Umbilical cord (tissue), 2 donors: Measurements from ENCODE around the gene KCNIP4. TPM values are rescaled to one million over a fixed set of nuclear protein-coding genes. Genes with fewer than 3 reads are reported as not detected.

ENCODE experiments used
- DNase-seq: peaks from one replicate; pipeline ENCODE4 v3.0.0-alpha.2; 2015; ENCODE audit warnings: low spot score
- total RNA-seq: library from RNA; depleted of rRNA; stranded (reverse); fragments of >200 nt; gene quantifications from one replicate; pipeline ENCODE4 v1.2.3, GENCODE V29; 2014; ENCODE audit warnings: low replicate concordance; ENCODE audit not compliant: insufficient read depth

KCNIP4 gene
- total RNA-seq, 1 donor from 2014 or later = 9.1 TPM

DNA sequence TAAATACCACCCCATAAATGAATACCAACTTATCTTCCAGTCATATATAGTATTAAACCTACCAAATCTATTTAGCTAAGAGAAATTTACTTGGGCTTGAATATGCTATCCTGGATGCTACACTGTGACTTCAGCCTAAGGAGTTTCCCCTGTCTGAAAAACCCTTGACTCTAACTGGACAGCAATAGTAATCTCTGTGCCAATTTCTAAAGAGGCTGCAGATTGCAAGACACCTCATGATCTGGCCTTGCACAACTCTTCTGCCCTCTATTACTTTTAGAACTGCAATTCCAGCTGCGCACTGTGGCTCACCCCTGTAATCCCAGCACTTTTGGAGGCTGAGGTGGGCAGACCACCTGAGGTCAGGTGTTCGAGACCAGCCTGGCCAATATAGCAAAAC is 371.5 kb downstream of the KCNIP4 start:
- peak; percentile 70 for DNase-seq

DNA sequence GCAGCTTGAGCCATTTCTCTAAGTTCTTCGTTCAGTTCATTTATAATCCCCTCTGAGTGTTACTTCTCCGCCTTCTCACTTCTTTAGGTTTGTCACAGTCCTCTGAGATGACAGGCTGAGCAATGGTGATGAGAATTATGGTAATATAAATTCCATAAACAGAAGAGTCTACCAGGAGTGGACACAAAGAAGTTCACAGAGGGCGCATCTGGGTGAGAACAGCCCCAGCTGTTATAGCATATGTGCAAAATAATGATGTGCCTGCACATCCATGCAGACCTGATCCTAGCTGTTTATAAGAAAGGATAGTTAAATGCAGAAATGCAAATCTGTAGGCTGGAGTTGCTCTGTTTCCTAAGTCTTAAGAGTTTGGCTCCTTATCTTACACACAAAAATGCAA is 377.5 kb downstream of the KCNIP4 start:
- no peak for DNase-seq

DNA sequence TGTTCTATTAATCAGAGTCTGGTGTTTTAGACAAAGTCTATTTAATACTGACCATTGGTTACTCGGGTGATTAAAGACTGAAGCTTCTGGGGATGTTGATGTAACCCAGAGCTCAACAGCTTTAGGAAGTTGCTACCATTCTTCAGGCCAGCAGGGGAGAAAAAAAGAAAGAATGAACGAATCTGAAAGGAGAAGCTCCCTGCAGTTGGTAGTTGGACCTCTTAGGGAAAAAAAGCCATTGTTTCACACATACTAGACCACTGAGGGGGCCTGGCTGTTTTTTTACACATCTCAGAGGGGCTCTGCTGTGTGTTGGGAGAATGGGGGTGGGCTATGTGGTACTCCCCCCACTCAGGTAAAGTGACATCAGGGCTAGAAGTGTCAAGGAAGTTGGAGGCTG is 378.9 kb downstream of the KCNIP4 start:
- DNase-seq = no peak

DNA sequence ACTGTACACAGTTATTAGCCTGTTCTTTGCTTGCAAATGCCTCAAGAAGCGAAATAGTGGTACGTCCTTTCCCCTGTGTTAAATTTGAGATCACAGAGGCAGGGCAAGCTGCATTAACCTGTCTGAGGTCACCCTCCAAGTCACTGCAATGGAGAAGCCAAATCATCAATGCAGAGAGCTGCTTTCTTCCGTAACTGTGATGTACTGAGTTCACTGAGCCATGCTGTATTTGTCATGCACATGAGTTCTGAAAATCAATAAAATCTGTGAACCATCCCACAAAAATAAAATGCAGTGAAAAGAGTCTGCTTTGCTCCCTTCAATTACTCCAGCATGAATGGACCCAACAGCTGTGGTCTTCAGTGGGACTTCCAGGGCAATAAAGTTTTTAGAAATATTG is 393.5 kb downstream of the KCNIP4 start:
- no peak for DNase-seq

DNA sequence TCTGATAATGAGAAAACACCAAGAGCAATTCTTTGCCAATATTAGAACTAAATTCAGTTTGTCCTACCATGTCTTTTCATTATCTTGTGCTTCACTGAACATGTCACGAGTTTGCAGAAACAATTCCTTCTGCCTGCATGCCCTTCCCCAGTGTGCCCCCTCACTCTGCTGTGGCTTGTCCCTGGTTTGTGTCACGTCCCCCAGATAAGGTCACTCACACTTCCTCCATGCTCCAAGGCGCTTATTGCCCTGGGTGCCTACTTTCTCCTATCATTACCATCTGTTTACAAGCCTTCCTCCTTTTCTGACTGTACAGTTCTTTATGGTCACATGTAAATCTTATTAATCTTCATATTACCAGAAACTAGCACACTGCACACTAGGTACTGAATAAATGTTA is 394.1 kb downstream of the KCNIP4 start:
- DNase-seq = no peak

DNA sequence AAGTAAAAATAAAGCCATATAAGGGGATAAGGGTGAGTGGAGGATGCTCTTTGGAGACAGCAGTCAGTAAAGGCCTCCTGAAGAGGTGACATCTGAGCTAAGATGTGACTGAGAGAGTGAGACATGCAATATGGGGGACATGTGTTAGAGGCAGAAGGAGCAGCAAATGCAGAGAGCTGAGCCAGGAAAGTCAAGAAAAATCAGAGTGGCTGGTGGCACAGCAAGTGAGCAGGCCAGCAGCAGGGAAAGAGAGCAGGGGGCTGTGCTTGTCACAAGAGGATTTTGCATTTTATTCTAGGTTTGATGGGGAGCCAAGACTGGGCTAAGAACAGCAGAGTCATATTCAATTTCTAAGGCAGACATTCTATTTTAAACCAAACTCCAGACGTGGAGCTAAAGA is 394.5 kb downstream of the KCNIP4 start:
- DNase-seq = no peak

DNA sequence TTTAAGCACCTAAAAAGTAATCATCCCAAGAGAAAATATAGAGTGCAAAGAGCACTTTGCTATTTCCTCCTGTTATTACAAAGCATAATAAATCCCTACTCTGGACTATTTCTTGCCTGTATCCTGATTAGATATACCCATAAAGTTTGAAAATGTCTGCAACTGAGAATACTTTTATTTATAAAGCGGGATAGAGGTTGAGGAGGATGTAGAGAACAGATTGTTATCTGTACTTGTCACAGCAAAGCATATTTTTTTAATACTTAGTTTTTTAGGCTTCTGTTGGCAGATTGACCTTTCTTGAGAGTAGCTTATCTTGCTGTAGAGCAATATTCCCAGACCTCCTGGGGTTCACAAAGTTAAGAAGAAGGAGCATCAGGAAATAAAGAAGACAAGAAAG is 396.1 kb downstream of the KCNIP4 start:
- peak; percentile 60 for DNase-seq

DNA sequence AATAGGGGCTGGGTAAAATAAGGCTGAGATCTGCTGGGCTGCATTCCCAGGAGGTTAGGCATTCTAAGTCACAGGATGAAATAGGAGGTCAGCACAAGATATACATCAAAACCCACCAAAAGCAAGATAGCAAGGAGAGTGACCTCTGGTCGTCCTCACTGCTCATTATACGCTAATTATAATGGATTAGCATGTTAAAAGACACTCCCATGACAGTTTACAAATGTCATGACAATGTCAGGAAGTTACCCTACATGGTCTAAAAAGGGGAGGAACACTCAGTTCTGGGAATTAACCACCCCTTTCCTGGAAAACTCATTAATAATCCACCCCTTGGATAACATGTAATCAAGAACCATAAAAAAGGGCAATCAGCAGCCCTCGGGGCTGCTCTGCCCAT is 403.6 kb downstream of the KCNIP4 start:
- DNase-seq = no peak

DNA sequence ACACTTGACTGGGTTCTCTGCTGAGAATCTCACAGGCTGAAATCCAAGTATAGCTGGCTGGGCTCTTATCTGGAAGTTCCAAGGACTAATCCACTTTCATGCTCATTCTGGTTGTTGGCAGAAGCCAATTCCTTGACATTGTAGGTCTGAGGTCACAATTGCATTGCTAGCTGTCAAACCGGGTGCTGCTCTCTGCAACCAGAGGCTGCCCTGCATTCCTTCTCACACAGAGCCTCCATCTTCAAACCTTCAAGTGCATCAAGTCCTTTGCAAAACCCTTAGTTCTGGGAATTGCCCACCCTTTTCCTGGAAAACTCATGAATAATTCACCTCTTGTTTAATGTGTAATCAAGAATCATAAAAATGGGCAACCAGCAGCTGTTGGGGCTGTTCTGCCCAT is 404.2 kb downstream of the KCNIP4 start:
- peak; percentile 89 for DNase-seq

DNA sequence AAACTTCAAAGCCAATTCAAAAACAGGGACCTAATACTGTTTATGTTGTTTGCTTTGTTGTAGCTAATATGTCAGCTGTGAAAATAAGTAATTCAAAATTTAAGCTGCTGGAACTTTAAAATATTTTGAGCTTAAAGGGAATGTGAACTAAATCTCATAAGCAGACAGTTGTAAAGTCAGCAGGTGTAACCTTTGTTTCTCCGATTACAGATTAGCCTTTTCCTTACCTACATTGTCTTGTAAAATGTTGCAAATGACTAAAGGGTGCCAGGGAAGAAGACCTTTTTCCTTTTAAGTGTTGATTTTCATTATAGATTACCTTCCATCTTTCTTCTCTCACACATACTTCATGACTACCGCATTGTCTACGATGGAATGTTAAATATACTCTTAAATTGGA is 405.1 kb downstream of the KCNIP4 start:
- DNase-seq = no peak

DNA sequence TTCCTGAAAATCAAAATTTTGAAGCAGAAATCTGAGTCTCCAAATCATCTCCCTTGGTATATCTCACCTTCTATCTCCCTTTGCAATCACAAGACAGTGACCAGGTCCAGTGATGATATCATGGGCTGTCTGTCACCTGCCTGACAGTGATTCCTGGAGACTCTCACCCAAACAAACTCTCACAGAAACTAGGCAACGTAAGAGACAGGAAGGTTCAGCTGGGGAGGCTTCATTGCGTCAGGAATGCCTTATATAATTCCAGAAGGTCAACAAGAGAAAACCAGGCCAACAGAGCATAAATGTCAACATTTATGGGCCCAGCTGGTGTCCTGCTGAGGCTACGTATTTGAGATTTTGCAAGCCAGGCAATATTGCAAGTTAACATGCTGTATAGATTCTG is 412.7 kb downstream of the KCNIP4 start:
- peak; percentile 77 for DNase-seq

DNA sequence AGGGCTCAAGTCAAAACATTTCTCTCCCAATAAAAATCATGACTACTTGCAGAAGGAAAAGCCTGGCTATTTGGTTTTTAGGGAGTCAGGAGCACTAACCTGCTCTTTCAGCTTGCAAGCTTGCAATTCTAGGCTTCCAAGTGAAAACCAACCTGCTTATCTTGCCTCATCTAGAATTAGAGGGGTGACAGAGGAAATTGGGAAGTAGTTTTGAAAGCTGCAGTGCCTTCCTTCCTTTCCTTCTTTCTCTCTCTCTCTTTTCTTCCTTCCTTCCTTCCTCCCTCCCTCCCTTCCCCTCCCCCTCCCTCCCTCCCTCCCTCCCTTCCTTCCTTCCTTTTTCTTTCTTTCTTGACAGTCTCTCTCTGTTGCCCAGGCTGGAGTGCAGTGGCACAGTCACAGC is 417.5 kb downstream of the KCNIP4 start:
- no peak for DNase-seq

DNA sequence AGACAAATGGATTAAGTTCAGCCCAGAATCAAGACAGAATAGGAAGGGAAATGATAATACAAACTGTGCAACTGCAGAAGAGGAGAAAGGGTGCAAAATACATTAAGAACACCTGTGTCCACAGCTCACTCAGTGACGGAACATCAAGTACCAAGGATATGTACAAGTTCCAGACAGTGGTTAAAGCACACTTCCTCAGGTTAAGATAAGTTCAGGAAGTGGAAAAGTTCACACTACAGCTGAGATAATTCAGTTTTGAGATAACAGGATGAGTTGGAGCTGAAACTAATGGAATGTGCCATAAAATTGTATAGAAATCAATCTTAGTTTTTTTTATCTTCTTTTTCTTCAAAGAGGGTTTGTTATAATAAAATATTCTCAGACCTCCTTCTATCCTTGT is 419.4 kb downstream of the KCNIP4 start:
- DNase-seq = no peak

DNA sequence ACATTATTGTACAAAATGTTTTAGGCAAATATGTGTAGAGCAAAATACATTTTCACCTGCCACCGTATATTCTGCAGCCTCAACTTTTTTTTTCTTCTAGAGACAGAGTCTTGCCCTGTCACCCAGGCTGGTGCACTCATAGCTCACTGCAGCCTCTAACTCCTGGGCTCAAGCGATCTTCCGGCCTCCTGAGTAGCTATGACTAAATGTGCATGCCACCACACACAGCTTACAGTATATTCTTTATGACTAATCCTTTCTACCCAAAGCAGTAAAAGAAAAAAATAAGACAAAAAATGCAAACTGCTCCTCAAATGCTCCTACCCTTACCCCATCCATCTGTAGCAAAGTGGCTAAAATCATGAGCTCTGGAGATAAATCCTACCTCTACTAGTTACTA is 426.3 kb downstream of the KCNIP4 start:
- DNase-seq = no peak

DNA sequence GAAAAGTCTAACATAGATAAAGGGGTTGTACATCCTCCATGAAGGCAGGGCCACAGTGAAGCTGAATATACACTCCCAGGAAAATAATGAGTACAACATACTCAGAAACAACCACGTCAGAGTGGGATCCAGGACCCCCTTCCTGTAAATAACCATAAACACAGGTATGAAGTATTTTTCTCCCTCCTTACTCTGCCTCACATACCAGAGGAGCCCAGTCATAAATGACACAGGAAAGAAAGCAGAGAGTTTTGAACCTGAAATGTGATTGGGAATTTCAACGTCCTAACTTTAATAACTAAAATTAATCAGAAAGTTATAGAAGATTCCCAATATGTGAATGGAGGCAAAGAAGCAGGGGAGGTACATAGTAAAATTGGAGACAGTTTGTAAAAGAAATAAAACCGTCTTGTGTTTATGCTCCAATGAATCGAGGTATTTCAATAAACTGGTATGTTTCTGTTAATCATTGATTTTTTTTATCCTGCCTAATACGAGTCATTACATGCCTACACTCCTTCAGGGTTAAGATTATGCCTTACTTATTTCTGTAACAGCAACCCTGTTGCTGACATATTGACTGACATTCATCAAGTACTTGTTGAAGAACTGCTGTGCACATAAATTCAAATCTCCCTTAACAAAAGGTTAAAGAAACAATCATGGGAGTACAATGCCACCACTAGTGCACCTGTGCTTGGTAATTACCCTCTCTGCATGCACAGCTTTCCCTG is 431.3 kb downstream of the KCNIP4 start:
- no peak for DNase-seq

DNA sequence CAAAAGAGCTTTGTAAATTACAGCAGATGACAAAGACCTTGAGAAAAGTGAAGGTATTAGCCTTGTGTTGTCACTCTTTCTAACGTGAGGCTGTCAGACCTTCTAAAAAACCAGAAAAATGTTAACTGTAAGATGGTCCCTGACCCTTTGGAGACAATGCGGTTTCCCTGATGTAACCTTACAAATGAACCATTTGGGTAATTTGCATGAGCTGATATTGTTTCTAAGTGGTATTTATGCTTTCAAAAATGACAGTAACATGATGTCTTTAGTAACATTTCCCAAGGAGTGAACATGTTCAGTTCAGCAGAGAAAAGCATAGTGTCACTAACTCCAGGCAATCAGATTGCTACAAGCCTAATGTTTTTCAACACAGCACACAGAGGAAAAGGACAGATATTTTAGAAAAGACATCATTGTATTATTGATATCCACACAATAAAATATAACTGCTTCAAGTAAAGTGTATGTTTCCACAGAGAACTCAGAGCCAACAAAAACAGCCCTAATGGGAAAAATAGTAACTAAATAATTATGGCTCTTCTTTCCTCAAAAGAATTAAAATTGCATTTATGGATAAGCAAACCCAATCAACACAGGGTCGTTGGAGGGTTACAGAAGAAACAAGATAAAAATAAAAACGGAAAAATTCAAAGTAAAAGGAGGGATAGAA is 434.4 kb downstream of the KCNIP4 start:
- no peak for DNase-seq

DNA sequence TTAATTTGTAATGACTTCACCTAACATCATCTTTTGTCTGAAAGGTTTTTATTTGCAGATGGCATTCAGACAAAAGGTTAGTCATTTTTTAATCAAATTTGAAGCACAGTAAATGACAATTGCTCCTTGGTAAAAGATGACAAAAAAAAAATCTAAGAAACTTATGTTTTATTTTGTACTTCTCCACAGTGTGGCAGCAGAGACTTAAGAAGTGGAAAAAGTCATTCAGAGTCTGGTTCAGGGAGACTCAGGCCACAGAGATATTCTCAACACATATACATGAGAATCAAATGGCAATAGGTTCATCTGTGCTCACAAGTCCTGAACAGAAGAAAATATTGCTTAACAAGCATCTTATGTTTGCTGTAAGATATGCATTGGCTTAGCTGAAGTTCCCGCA is 436.2 kb downstream of the KCNIP4 start:
- peak; percentile 79 for DNase-seq

DNA sequence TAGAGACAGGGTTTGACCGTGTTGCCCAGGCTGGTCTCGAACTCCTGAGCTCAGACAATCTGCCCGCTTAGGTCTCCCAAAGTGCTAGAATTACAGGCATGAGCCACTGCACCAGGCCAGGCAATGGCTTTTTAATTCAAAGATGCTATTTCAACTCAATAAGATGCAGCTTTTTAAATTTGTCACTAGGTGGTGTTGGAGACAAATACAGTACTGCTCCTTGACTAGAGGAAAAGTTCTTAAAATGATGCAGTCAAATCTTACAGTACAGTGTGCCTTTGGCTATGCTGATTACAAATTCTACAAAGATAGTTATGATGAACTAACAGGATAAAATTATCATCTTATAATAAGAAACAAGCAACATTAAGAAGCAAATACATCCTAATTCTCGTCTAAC is 441.1 kb downstream of the KCNIP4 start:
- peak; percentile 26 for DNase-seq

DNA sequence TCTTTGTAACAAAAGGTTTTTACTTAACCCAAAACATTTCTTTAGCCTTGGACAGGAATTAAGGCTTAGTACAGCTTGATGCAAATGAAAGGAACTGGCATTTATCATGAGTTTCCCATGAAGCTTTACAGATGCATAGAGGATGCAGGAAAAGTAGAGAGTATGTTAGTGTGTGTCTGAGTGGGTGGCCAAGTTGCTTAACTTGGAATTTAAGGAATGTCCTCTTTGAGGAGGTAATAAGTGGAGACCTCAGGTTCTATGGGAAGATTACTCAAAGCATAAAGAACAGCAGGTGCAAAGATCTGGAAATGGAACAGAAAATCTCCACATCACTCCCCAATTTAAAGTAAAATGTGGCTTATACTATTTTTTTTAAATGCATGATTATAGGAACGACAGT is 457.9 kb downstream of the KCNIP4 start:
- no peak for DNase-seq

DNA sequence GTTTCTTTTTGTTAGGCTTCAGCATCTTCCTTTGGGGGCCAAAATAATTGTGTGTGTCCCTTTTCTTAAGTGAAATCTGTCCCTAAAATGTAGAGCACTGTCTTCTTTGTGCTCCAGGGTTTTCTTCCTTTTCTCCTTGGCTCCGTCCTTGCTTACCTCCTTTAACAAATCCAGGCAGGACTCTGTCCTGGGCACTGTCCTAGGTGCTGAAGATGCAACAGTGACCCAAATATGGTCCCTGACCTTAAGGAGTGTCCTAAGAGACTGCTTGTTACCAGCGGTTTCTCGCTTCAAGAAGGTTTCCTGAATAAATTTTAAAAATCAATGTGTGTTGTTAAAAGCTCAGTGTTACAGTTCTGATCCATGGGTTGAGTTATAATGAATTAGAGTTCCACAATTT is 471.8 kb downstream of the KCNIP4 start:
- DNase-seq = peak; percentile 35

DNA sequence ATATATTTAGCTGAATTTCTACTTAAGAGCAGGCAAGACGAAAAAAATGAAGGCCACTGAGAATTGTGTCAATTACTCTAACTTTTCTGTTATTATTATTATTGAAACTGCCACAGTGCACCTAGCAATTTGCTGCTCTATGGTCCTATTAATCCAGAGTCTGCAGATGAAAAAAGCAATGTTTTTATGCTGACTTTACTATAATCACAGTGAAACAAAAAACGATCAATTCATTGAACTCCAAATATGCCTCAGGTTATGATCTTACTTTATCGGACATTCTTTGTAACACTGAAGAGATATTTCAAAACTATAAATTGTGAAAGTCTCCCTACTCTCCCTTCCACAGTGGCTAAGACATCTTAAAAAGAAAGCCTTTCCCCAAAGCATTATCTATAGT is 474.4 kb downstream of the KCNIP4 start:
- no peak for DNase-seq

DNA sequence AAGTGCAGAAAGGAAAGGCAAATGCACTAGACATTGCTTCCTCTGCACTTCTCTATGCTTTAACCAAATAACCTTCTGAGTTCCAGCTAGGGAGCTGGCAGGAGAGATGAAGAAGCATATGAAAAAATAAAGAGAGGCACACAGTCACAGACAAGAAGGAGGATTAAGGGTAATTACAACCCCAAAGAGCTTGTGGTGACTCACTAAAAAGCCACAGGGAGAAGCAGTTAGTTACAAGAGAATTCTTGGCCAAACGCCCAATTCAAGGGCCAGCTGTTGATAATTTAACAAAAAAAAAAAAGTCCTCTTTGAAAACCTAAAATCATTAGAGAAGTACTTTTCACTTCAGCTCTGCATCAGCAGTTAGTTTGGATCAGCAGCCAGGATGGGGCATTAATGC is 478.0 kb downstream of the KCNIP4 start:
- DNase-seq = peak; percentile 87

DNA sequence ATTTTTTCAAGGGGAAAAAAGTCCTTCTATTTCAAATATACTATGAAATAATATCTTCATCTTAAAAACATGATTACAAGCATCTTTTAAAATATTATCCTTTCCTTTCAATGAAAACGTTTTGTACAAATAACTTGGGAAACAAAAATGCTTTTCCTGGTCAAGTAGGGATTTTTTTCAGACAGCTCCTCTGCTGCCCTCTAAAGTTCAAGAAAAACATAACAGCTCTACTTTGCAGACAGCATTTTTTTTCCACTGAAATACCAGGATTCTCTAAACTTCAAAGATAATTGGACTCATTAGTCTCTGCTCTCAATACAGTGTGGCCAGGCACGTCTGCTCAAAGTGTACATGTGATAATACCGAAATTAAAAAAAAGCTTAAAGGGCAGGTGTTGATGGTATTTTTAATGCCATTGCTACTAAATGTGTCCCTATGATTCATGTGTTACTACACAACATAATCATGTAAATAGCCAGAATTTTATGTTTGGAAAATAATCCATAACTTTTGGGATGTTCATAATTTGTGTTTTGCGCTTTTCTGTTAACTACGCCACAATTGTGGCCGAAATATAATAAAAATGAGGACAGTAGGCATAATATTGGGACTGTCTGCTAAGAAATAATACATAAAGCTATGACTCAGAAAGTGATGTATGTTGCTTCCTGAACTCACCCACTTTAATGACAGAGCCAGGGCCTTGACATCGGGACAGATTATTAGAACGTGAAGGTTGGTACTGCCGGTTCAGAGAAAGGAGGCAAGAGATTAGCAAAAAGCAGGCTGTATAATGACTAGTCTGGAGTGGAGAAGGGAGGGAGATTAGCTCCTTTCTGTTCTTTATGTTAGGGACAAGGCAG is 478.9 kb downstream of the KCNIP4 start:
- DNase-seq = peak; percentile 42
